ENCODE measurements around the gene CDC6.
A peak's percentile ranks its signal among the peaks of the same experiment; 100 is the strongest.

Gene CDC6

DNA sequence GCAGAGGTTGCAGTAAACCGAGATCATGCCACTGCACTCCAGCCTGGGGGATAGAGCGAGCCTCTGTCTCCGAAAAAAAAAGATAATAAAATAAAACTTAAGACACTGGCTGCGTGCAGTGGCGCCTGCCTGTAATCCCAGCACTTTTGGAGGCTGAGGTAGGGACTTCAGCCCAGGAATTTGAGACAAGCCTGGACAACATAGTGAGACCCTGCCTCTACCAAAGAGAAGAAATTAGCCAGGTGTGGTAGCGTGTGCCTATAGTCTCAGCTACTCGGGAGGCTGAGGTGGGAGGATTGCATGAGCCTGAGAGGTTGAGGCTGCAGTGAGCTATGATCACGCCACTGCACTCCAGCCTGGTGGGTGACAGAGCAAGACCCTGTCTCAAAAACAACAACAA lies 47.9 kb downstream of the CDC6 start:
- H3K4me3 ChIP-seq (ENCODE audit: low read depth, low read length) = no peak overlapping the region
- DNase-seq (ENCODE audit: low read depth) = no peak
- TF ChIP-seq, protein P1, sequence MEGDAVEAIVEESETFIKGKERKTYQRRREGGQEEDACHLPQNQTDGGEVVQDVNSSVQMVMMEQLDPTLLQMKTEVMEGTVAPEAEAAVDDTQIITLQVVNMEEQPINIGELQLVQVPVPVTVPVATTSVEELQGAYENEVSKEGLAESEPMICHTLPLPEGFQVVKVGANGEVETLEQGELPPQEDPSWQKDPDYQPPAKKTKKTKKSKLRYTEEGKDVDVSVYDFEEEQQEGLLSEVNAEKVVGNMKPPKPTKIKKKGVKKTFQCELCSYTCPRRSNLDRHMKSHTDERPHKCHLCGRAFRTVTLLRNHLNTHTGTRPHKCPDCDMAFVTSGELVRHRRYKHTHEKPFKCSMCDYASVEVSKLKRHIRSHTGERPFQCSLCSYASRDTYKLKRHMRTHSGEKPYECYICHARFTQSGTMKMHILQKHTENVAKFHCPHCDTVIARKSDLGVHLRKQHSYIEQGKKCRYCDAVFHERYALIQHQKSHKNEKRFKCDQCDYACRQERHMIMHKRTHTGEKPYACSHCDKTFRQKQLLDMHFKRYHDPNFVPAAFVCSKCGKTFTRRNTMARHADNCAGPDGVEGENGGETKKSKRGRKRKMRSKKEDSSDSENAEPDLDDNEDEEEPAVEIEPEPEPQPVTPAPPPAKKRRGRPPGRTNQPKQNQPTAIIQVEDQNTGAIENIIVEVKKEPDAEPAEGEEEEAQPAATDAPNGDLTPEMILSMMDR (conservative IDR thresholded peaks at IDR 0.05; ENCODE audit: low read depth, low read length) = no peak

DNA sequence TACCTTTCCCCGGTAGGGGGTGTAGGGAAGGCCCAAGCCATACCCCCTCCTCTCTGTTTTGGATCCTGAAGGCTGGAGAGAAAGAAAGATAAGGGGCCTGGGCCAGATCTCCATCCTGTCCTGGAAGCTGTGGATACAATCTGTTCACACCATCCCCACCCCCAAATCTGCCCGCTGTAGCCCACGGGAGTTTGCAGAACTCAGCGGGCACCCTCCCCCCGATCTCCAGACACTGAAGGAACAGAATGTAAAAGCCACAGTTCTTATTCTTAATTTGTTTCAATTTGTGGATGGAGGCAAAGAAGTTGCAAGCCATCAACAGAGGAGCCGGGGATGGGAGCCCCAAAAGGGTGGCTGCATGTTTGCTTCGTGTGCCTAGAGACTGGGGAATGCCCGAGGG lies 49.7 kb downstream of the CDC6 start:
- TF ChIP-seq, protein P1 (conservative IDR thresholded peaks at IDR 0.05; ENCODE audit: low read depth, low read length) = no peak
- H3K4me3 ChIP-seq (ENCODE audit: low read depth, low read length) = no peak overlapping the region
- DNase-seq (ENCODE audit: low read depth) = no peak

DNA sequence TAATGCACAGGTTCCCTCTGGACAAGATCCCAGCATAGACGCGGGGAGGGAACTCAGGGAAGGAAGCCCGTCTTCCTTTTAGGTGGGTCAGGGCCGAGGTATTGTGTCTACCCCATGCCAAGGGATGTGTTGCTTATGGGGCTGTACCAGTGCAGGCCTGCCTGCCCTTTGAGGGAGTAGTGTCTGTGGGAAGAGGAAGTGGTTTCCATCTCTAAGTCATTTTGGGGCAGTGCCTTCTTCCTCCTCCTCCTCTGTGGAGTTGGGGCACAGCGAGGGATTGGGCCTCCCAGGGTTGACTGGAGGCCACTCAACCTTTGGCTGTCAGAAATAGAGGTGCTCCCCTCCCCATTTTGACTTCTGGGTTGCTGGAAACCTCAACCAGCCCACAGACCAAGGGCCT lies 50.4 kb downstream of the CDC6 start:
- no peak overlapping the region for H3K4me3 ChIP-seq (ENCODE audit: low read depth, low read length)
- no peak for DNase-seq (ENCODE audit: low read depth)

DNA sequence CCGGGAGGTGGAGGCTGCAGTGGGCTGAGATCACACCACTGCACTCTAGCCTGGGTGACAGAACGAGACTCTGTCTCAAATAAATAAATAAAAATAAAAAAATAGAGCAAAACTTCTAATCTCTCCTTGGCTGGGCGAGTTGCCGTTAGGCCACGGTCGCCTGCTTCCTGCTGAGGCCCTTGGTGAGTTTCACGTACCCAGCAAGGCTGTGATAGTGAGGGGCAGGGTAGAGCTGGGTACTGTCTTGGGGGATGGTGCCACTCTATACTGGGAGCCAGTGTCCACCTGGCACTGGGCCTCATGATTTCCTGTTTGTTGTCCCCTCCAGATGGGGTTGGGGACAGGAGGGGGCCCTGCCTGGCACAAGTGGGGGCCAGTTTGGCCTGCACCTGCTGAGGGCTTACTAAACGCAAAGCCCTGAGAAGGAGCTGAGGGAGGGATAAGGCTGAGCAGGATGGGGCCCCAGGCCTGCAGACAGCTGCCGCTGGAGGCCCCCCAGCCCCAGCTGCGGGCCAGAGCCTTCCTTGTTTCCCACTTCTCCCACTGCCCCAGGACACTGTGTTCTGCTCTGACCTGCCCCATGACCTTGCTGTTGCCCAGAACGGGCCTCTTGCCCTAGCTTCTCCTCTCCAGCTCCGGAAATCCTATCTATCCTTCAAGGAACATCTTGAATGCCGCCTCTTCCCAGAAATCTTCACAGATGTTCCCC lies 51.4 kb downstream of the CDC6 start:
- DNase-seq (ENCODE audit: low read depth) = no peak
- TF ChIP-seq, protein P1 (conservative IDR thresholded peaks at IDR 0.05; ENCODE audit: low read depth, low read length) = no peak
- H3K4me3 ChIP-seq (ENCODE audit: low read depth, low read length) = no peak overlapping the region

More for the DNA sequence above, 50.4 kb downstream of the CDC6 start:
- TF ChIP-seq, protein P1 (conservative IDR thresholded peaks at IDR 0.05; ENCODE audit: low read depth, low read length) = no peak

DNA sequence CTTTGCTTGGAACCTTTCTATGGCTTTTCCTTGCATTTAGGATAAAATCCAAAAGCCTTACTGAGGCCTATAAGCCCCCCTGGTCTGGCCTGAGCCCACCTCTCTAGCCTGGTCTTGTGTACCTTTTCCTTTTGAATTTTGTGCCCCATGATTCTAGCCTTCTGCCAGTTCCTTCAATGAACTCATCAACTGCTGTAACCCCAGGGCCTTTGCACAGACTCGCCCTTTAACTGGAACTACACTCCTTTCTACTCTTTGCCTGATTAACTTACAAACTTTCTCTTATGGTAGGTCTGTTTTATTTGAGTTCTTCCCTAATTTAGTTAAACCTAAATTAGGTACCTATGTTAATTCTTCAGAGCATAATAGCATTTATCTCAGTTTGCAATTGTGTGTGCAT lies 52.6 kb downstream of the CDC6 start:
- TF ChIP-seq, protein P1 (conservative IDR thresholded peaks at IDR 0.05; ENCODE audit: low read depth, low read length) = no peak
- no peak for DNase-seq (ENCODE audit: low read depth)
- no peak overlapping the region for H3K4me3 ChIP-seq (ENCODE audit: low read depth, low read length)

DNA sequence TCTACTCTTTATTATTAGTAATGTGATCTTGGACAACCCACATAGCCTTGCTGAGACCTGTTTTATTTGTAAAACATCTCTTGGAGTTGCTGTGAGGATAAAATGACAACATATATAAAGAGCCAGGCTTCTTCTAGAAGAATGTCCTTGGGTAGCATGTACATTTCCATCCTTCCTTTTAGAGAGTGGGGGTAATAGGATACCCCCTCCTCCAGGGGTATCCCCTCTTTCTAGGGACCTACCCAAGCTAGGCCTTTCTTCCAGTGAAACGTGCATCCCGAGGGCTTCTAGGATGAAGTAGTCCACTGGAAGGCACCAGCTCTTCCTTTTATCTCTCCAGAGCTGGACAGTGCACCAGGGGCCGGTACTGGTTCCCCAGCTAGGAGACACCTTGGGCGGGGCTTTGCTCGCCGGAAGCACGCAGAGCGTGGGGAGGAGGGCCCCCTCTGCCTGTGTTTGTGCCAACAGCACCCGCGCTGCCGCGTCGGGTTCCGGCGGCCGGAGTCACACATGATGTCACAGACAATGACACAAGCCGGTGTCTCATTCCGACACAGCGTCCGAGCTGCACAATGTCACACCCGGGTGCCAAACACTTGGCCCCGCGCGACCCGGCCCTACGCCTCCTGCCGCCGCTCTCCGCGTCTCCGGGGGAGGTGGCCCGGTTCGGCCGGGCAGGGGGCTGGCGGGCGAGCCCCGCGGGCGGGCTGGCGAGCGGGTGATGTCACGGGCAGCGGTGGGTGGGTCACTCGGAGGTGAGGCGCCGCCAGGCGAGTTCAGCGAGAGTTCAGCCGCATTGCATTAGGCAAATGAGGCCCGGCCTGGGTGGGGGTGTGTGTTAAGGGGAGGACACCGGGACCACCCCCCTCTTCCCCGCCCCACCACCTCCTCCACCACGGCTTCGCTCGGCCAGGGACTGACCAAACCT lies 53.5 kb downstream of the CDC6 start:
- H3K4me3 ChIP-seq (ENCODE audit: low read depth, low read length) = peak overlapping the region; percentile 78
- peak; percentile 68 for DNase-seq (ENCODE audit: low read depth)
- TF ChIP-seq, protein P1 (conservative IDR thresholded peaks at IDR 0.05; ENCODE audit: low read depth, low read length) = peak; percentile 29

All from choroid plexus epithelial cell (primary cell).